Measurements from ENCODE around the gene CPLX1.
"Not testable (repeated sequence)": the region's sequence is repeated elsewhere in the genome, so short reads cannot be mapped to it uniquely, and the experiment has no call there.

CPLX1 gene

DNA sequence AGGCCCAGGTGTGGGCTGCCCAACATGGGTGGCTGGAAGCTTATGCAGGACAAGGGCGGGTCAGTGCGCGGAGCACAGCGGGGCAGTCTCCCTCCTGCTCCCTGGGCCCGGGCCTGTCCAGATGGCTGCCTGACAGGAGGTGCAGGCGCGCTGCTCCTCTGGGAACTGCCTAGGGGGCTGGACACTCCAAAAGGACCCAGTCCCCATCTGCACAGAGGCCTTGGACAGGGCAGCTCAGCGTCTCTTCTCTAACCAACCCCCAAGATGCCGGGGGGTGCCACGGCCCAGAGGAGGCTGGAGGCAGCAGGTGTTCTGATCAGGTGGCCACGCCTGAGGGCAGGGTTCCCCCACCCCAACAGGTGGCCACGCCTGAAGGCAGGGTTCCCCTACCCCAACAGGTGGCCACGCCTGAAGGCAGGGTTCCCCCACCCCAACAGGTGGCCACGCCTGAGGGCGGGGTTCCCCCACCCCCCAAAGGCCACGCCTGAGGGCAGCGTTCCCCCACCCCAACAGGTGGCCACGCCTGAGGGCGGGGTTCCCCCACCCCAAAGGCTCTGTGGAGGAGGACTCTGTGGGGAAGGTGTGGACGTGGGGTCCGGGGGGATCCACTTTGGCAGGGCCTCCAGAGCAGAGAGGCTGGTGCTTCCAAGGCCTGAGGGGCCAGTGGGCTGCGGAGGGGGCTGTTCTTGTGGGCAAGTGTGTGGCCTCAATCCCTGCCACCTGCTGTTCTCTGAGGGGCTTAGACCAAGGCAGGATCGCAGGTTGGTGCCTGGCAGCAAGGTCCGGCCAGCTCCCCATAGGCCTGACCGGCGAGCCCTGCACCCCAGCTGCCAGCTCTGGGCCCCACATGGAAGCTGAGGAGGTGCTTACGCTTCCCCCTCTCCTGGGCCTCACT is 36.1 kb downstream of the CPLX1 start:
- no peak for DNase-seq

- DNase-seq: no peak
Observed at GRCh38 chr4:788636-789297, 37.2 kb downstream of the CPLX1 start.

- DNase-seq: no peak
Observed at GRCh38 chr4:788006-788635, 37.8 kb downstream of the CPLX1 start.

- DNase-seq: no peak
Observed at GRCh38 chr4:787561-787981, 38.4 kb downstream of the CPLX1 start.

- DNase-seq: no peak
Observed at GRCh38 chr4:786861-787300, 39.0 kb downstream of the CPLX1 start.

DNA sequence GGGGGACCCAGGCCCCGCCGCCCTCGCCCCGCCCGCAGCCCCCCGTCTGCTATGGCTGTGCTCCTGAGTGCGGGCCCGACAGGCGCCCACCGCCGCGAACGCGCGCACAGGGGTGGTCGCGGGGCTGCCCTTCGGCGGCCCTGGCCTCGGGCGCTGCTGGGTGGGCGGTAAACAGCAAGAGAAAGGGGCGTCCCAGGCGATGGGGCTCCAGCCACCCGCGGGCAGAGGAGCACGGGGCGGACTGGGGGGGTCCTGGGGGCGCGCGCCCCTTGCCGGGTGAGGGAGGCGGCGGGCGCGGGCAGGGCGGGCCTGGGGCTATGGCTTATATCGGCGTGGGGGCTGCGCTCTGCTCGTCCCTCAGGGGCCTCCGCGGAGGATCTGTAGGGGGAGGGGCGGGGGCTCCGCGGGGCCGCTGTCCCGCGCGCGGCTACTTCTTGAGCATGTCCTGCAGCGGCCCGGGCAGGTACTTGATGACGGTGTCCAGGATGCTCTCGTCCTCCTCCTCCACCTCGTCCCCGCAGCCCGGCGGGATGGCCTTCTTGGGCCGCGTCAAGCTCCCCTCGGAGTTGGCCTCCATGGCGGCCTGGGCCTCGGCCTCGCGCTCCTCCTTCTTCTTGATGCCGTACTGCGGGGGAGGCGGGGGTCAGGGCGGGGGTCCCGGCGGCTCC is 39.7 kb downstream of the CPLX1 start:
- no peak for DNase-seq

DNA sequence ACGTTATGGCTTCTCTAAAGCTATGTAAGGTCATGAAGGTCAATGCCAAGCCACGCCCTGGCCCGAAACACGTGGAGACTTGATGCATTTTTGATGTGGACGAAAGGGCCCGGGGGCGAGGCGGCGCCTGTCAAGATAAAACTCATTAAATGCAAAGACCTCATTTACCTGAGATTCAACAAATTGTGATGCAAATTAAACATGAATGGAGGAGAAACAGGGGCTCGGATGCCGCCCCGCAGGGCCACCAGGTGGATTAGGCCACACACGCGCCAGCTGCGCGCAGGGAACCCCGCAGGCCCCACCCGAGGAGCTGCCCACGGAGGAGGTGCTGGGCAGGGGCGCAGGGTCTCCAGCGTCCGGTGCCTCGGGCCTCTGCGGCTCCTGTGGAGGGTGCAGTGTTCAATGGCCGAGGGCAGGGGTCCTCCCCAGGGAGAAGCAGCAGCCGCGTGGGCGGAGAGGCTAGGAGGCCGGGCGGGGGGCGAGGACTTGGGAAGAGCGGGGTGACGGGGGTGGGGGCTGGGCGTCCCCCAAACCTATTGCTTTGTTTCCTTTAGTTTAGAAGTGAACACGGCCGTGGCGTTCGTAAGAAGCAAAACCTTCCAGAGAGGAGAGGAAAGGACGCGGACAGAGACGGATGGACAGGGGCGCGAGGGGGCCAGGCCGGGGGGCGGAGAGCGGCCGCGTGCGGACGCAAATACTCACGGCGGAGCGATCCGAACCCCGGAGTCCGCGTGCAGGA is 40.4 kb downstream of the CPLX1 start:
- DNase-seq: no peak

GRCh38 chr4:784401-785331 is 41.3 kb downstream of the CPLX1 start:
- DNase-seq: no peak

DNA sequence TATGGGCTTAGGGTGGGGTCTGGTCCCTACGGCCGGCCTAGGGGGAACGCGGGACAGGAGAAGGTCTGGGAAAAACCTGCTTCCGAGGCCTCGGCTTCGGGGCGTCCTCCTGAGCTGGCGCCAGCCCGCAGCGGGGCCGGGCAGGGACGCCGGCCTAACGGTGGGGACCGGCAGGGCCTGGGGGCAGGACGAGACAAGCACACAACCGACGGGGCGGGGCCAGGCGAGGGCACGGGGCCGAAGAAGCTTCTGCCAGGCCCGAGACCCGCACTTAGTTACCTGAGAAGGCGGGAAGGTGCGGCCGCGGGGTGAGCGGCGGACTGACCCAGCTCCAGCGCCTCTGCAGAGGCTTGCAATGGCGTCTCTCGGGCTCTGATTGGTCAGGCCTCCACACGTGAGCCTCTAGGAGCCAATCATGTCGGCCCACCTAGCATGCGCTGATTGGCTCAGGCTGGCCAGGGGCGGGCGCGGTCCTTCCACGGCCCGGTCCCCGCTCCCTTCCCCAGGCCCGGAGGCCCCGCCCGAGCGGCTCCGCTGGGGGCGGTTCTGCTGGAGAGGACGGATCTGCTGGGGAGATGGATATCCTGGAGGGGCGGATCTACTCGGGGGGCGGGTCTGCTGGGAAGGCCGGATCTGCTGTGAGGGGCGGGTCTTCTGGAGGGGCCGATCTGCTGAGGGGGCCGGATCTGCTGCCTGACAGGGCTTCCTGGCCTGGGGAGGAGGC is 44.3 kb downstream of the CPLX1 start:
- DNase-seq: peak; percentile 92

DNA sequence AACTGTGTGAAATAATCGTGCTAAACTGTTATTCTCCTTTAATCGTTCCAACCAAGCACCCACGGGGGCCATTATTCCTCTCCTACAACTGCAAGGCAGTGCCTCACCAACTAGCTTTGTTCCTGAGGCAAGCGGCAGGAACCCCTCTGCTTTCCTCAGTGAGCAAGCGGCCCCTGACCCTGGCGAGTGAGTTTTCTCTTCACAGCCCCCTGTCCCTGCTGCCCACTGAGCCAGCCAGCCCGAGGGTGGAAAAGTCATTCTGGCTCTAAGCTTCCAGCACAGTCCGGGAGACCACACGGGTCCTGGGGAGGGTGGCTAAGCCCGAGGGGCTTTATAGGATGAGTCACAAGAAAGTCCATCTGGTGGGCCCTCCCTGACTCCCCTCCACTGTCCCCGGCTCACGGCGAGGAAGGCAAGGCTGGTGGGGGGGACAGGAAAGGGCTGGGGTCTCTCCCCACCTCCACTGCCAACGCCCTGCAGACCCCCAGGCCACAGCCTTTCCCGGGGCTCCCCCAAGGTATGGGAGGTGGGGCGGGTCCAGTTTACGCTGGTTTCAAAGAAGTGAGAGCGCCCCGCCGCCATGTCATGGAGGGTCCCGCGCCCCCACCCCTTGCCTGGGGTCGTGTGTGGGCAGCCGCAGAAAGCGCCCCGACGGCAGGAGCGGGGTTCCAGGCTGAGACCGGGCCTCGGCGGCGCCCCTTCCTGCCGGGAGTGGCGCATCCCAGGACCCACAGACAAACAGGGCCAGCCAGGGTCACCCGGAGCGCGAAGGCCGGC is 45.0 kb downstream of the CPLX1 start:
- DNase-seq: no peak

DNA sequence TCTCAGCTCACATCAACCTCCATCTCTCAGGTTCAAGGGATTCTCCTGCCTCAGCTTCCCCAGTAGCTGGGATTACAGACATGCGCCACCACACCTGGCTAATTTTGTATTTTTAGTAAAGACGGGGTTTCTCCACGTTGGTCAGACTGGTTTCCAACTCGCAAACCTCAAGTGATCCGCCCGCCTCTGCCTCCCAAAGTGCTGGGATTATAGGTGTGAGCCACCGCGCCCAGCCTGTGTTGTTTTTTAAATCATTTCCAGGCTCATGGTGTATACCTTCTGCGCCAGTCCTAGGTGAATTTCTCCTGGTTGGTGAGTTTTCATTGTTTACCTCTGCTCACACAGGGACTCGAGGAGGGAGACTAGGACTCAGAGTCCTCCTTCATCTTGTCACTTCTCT is 45.7 kb downstream of the CPLX1 start:
- DNase-seq: not testable (repeated sequence)

GRCh38 chr4:779555-779954 is 46.4 kb downstream of the CPLX1 start:
- no peak for DNase-seq

- no peak for DNase-seq
Observed at GRCh38 chr4:777520-778262, 48.2 kb downstream of the CPLX1 start.

DNA sequence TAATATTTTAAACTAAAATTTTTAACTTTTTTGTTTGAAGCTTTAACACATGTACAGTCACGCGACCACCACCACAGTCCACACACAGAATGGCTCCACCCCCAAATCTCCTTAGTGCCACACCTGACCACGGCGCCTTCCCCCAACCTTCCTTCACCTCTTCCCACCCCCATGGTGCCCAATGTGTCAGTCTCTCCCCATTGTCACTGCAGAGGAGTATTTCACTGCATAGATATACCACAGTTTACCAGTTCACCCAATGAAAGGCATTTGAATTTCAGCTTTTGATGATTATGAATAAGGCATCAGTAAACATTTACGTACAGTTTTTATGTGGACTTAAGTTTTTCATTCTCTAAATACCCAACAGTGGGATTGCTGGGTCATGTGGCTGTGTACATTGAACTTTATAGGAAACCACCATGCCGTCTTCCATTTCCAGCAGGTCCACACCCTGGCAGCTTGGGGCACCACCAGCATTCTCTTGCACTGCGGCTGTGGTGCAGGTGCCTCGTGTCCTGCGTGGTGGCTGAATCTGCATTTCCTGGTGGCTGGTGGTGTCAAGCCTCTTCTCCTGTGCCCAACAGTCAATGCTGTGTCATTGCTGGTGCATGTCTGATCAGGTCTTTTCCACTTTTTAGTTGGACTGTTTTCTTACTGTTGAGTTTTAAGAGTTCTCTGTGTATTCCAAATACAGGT is 49.0 kb downstream of the CPLX1 start:
- no peak for DNase-seq

DNA sequence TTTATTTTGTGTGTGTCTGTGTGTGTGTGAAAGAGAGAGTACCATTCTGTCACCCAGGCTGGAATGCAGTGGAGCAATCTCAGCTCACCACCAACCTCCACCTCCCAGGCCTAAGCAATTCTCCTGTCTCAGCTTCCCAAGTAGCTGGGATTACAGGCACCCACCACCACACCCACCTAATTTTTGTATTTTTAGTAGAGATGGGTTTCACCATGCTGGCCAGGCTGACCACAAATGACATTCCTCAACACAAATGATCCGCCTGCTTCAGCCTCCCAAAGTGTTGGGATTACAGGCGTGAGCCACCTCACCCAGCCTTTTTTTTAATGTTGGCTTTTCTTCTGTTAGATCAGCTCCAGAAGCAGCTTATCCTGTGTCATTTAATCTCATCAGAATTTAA is 50.4 kb downstream of the CPLX1 start:
- not testable (repeated sequence) for DNase-seq

DNA sequence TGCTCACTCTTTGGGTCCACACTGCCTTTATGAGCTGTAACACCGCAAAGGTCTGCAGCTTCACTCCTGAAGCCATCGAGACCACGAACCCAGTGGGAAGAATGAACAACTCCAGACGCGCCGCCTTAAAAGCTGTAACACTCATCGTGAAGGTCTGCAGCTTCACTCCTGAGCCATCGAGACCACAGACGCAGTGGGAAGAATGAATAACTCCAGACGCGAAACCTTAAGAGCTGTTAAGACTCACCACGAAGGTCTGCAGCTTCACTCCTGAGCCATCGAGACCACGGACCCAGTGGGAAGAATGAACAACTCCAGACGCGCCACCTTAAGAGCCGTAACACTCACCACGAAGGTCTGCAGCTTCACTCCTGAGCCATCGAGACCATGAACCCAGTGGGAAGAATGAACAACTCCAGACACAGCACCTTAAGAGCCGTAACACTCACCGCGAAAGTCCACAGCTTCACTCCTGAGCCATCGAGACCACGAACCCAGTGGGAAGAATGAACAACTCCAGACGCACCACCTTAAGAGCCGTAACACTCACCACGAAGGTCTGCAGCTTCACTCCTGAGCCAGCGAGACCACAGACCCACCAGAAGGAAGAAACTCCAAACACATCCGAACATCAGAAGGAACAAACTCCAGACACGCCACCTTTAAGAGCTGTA is 51.4 kb downstream of the CPLX1 start:
- DNase-seq: not testable (repeated sequence)

- DNase-seq: no peak
Observed at GRCh38 chr4:773214-773613, 52.7 kb downstream of the CPLX1 start.

DNA sequence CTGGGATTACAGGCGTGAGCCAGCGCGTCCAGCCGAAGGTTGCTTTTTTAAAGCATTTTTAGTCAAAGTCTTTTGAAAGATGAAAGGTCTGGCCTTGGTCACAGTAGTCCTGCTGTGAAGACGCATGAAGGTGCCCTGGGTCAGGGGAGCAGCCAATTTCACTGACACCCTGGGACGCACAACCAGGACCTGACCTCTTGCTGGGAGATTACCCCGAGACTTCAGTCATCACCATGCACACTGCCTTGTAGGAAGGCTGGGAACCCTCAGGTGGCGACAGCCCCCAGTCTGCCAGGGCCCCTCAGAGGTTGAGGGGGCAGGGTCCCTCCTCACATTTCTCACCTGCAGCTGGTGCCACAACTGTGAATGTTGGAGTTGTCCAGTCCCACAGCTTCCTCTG is 53.2 kb downstream of the CPLX1 start:
- DNase-seq: no peak

All from NCI-H1436 treated with DMSO at 0.1 percent for 48 hours (cell line).